HG02642 (cell line): ENCODE data around the gene KCNA2.

Experiments
- ATAC-seq: cut with Tn5 transposase; IDR thresholded peaks from one replicate; pipeline ENCODE4 v1.9.1; 2021; ENCODE audit warnings: mild to moderate bottlenecking; ENCODE audit not compliant: unreplicated experiment, poor library complexity

Gene KCNA2

GRCh38 chr1:110630839-110631663, 24.9 kb upstream of the KCNA2 start:
- peak; percentile 52 for ATAC-seq

GRCh38 chr1:110628323-110629105, 22.4 kb upstream of the KCNA2 start:
- ATAC-seq = no peak

GRCh38 chr1:110627764-110628163, 21.6 kb upstream of the KCNA2 start:
- ATAC-seq = no peak

- ATAC-seq = no peak
Observed at GRCh38 chr1:110626889-110627288, 20.7 kb upstream of the KCNA2 start.

- ATAC-seq = no peak
Observed at GRCh38 chr1:110620686-110621085, 14.5 kb upstream of the KCNA2 start.

GRCh38 chr1:110620250-110620615, 14.1 kb upstream of the KCNA2 start:
- peak; percentile 5 for ATAC-seq

- ATAC-seq = peak; percentile 86
Observed at GRCh38 chr1:110619412-110620249, 13.5 kb upstream of the KCNA2 start.

GRCh38 chr1:110618668-110619067, 12.5 kb upstream of the KCNA2 start:
- ATAC-seq = no peak

- no peak for ATAC-seq
Observed at GRCh38 chr1:110617589-110617988, 11.4 kb upstream of the KCNA2 start.

- no peak for ATAC-seq
Observed at GRCh38 chr1:110617116-110617515, 11.0 kb upstream of the KCNA2 start.

- no peak for ATAC-seq
Observed at GRCh38 chr1:110616587-110616986, 10.4 kb upstream of the KCNA2 start.

- ATAC-seq = no peak
Observed at GRCh38 chr1:110615548-110616130, 9.5 kb upstream of the KCNA2 start.

- no peak for ATAC-seq
Observed at GRCh38 chr1:110612060-110612745, 6.0 kb upstream of the KCNA2 start.

GRCh38 chr1:110610696-110611286, 4.6 kb upstream of the KCNA2 start:
- no peak for ATAC-seq

GRCh38 chr1:110610084-110610483, 3.9 kb upstream of the KCNA2 start:
- ATAC-seq = no peak

GRCh38 chr1:110608247-110608646, 2.1 kb upstream of the KCNA2 start:
- ATAC-seq = no peak

- ATAC-seq = no peak
Observed at GRCh38 chr1:110607536-110608230, 1.5 kb upstream of the KCNA2 start.

GRCh38 chr1:110606657-110607535, 738 bp upstream of the KCNA2 start:
- ATAC-seq = no peak
